ENCODE measurements around the gene LRRC56. TPM values are rescaled to one million over a fixed set of nuclear protein-coding genes. Genes with fewer than 3 reads are reported as not detected.

LRRC56 gene
- total and polyA plus RNA-seq, 2 of the 13 experiments (the other 11 are each of a cell fraction or from before 2014, with no cell fraction given), result 0.11 to 0.29 TPM

GRCh38 chr11:565921-566509 is 28.7 kb downstream of the LRRC56 start (continued):
- TF ChIP-seq DZIP1 (CRISPR knock-in tag; IDR thresholded peaks at IDR 0.05), result peak; percentile 76; the same call in 1 of the 2 replicates
- TF ChIP-seq IKZF1 (IDR thresholded peaks at IDR 0.05), result no peak
- TF ChIP-seq CHCHD3 (CRISPR knock-in tag; IDR thresholded peaks at IDR 0.05), result 0 out of 2 replicates have a peak, but pooled peaks have one; percentile 30
- TF ChIP-seq ZNF225 (CRISPR knock-in tag; IDR thresholded peaks at IDR 0.05), result no peak
- TF ChIP-seq TCF7L2 (IDR thresholded peaks at IDR 0.05; ENCODE audit: low read depth, low read length), result no peak
- TF ChIP-seq PHF5A (CRISPR knock-in tag; IDR thresholded peaks at IDR 0.05; ENCODE audit: low read depth, unreplicated experiment), result no peak
- no peak for TF ChIP-seq POLR2AphosphoS2 (IDR thresholded peaks at IDR 0.05; ENCODE audit: low read depth, low read length)
- no peak for TF ChIP-seq ZBTB25 (CRISPR knock-in tag; IDR thresholded peaks at IDR 0.05)
- TF ChIP-seq RAD21 (CRISPR knock-in tag; IDR thresholded peaks at IDR 0.05), result 0 out of 2 replicates have a peak, but pooled peaks have one; percentile 19
- TF ChIP-seq ZNF564 (CRISPR knock-in tag; IDR thresholded peaks at IDR 0.05), result no peak
- TF ChIP-seq ZNF878 (CRISPR knock-in tag; IDR thresholded peaks at IDR 0.05), result no peak
- TF ChIP-seq ZC3H13 (CRISPR knock-in tag; IDR thresholded peaks at IDR 0.05), result peak; percentile 96
- TF ChIP-seq GFI1 (CRISPR knock-in tag; IDR thresholded peaks at IDR 0.05; ENCODE audit: borderline replicate concordance), result no peak
- TF ChIP-seq NRL (CRISPR knock-in tag; IDR thresholded peaks at IDR 0.05; ENCODE audit: borderline replicate concordance), result peak; percentile 89; the same call in 1 of the 2 replicates
- no peak for TF ChIP-seq ATF2 (CRISPR knock-in tag; IDR thresholded peaks at IDR 0.05)
- TF ChIP-seq MTA1 (CRISPR knock-in tag; IDR thresholded peaks at IDR 0.05; ENCODE audit: borderline replicate concordance), result peak; percentile 62; the same call in 1 of the 2 replicates
- TF ChIP-seq NONO (IDR thresholded peaks at IDR 0.05), result no peak
- 0 out of 2 replicates have a peak, but pooled peaks have one; percentile 23 for TF ChIP-seq NONO (CRISPR knock-in tag; conservative IDR thresholded peaks at IDR 0.05)
- TF ChIP-seq SIX1 (CRISPR knock-in tag; IDR thresholded peaks at IDR 0.05; ENCODE audit: borderline replicate concordance), result no peak
- TF ChIP-seq CENPX (CRISPR knock-in tag; IDR thresholded peaks at IDR 0.05), result no peak
- TF ChIP-seq TAF1 (CRISPR knock-in tag; IDR thresholded peaks at IDR 0.05), result no peak
- no peak for TF ChIP-seq POGK (CRISPR knock-in tag; conservative IDR thresholded peaks at IDR 0.05)
- 0 out of 2 replicates have a peak, but pooled peaks have one; percentile 65 for TF ChIP-seq ZNF572 (CRISPR knock-in tag; IDR thresholded peaks at IDR 0.05)
- no peak for TF ChIP-seq ZNF30 (CRISPR knock-in tag; IDR thresholded peaks at IDR 0.05)
- no peak for TF ChIP-seq AHR (CRISPR knock-in tag; IDR thresholded peaks at IDR 0.05)
- no peak for TF ChIP-seq ZNF761 (CRISPR knock-in tag; conservative IDR thresholded peaks at IDR 0.05)
